SK-N-SH treated with all-trans-retinoic acid at 6 μM for 48 hours (cell line): ENCODE measurements around the gene FLII.
A peak's percentile ranks its signal among the peaks of the same experiment; 100 is the strongest.

Source experiments
- ATAC-seq: fragments of 200-7000 bp; cut with Tn5 transposase; 3 replicates; pipeline ENCODE4 v1.9.1; 2020; ENCODE audit warnings: mild to moderate bottlenecking, moderate library complexity
- ARNTL ChIP-seq: fragments of 450-650 bp; formaldehyde crosslinking; IDR thresholded peaks from 2 replicates; pipeline ENCODE4 v1.5.0; 2020; ENCODE audit warnings: low read depth, mild to moderate bottlenecking, moderate library complexity, borderline replicate concordance
- BACH2 ChIP-seq: fragments of 250-450 bp; sonication (Bioruptor Pico); IDR thresholded peaks from 2 replicates; pipeline ENCODE4 v1.9.0; 2021; ENCODE audit warnings: mild to moderate bottlenecking, borderline replicate concordance
- CSDC2 ChIP-seq: fragments of 250-450 bp; sonication (Bioruptor Pico); IDR thresholded peaks from 2 replicates; pipeline ENCODE4 v1.5.0; 2020; ENCODE audit warnings: mild to moderate bottlenecking, moderate library complexity
- ESRRG ChIP-seq: fragments of 250-450 bp; sonication (Bioruptor Pico); IDR thresholded peaks from 2 replicates; pipeline ENCODE4 v1.6.1; 2021; ENCODE audit warnings: mild to moderate bottlenecking
- GLIS3 ChIP-seq: fragments of 250-450 bp; sonication (Bioruptor Pico); IDR thresholded peaks from 2 replicates; pipeline ENCODE4 v1.5.0; 2020; ENCODE audit warnings: mild to moderate bottlenecking, moderate library complexity
- ISL1 ChIP-seq: fragments of 250-450 bp; sonication (Bioruptor Pico); IDR thresholded peaks from 2 replicates; pipeline ENCODE4 v2.1.2; 2022; ENCODE audit warnings: mild to moderate bottlenecking, moderate library complexity
- OSR1 ChIP-seq: fragments of 250-450 bp; sonication (Bioruptor Pico); IDR thresholded peaks from 2 replicates; pipeline ENCODE4 v1.8.0; 2022; ENCODE audit warnings: moderate library complexity, mild to moderate bottlenecking, inconsistent platforms
- PATZ1 ChIP-seq: fragments of 250-450 bp; sonication (Bioruptor Pico); IDR thresholded peaks from 2 replicates; pipeline ENCODE4 v1.8.0; 2020; ENCODE audit warnings: mild to moderate bottlenecking, moderate library complexity, borderline replicate concordance
- PPARA ChIP-seq: fragments of 250-450 bp; sonication (Bioruptor Pico); IDR thresholded peaks from 2 replicates; pipeline ENCODE4 v1.5.0; 2020; ENCODE audit warnings: mild to moderate bottlenecking, borderline replicate concordance
- RARB ChIP-seq: fragments of 250-450 bp; sonication (Bioruptor Pico); IDR thresholded peaks from 2 replicates; pipeline ENCODE4 v1.8.0; 2021; ENCODE audit warnings: mild to moderate bottlenecking, moderate library complexity
- SNAI2 ChIP-seq: fragments of 250-450 bp; sonication (Bioruptor Pico); IDR thresholded peaks from 2 replicates; pipeline ENCODE4 v1.5.0; 2020; ENCODE audit warnings: mild to moderate bottlenecking, moderate library complexity
- TCF4 ChIP-seq: fragments of 250-450 bp; sonication (Bioruptor Pico); IDR thresholded peaks from 2 replicates; pipeline ENCODE4 v1.8.0; 2021; ENCODE audit warnings: mild to moderate bottlenecking, moderate library complexity, borderline replicate concordance
- TOX ChIP-seq: fragments of 250-450 bp; sonication (Bioruptor Pico); IDR thresholded peaks from 2 replicates; pipeline ENCODE4 v1.8.0; 2021; ENCODE audit warnings: mild to moderate bottlenecking, moderate library complexity, borderline replicate concordance
- ZC3H10 ChIP-seq: fragments of 250-450 bp; sonication (Bioruptor Pico); IDR thresholded peaks from 2 replicates; pipeline ENCODE4 v1.5.1; 2021; ENCODE audit warnings: mild to moderate bottlenecking, moderate library complexity
- ZFP3 ChIP-seq: fragments of 250-450 bp; sonication (Bioruptor Pico); IDR thresholded peaks from 2 replicates; pipeline ENCODE4 v1.5.0; 2020; ENCODE audit warnings: mild to moderate bottlenecking, moderate library complexity
- ZFP30 ChIP-seq: fragments of 450-650 bp; formaldehyde crosslinking; IDR thresholded peaks from 2 replicates; pipeline ENCODE4 v1.5.0; 2022; ENCODE audit warnings: mild to moderate bottlenecking, moderate library complexity
- ZNF565 ChIP-seq: fragments of 450-650 bp; formaldehyde crosslinking; conservative IDR thresholded peaks from 2 replicates; pipeline ENCODE4 v1.5.0; 2020; ENCODE audit warnings: low read depth, mild to moderate bottlenecking, moderate library complexity
- ZNF70 ChIP-seq: fragments of 450-650 bp; formaldehyde crosslinking; IDR thresholded peaks from 2 replicates; pipeline ENCODE4 v1.5.0; 2020; ENCODE audit warnings: mild to moderate bottlenecking, moderate library complexity
- ZNF8 ChIP-seq: fragments of 450-650 bp; formaldehyde crosslinking; IDR thresholded peaks from 2 replicates; pipeline ENCODE4 v1.5.0; 2020; ENCODE audit warnings: mild to moderate bottlenecking, moderate library complexity
- TF ChIP-seq, protein P1 (sequence below): fragments of 250-450 bp; sonication (Bioruptor Pico); IDR thresholded peaks from 2 replicates; pipeline ENCODE4 v1.5.0; 2020; ENCODE audit warnings: mild to moderate bottlenecking, moderate library complexity
- TF ChIP-seq, protein P2 (sequence below): fragments of 250-450 bp; sonication (Bioruptor Pico); IDR thresholded peaks from 2 replicates; pipeline ENCODE4 v1.5.1; 2021; ENCODE audit warnings: mild to moderate bottlenecking, moderate library complexity
- TF ChIP-seq, protein P3 (sequence below): fragments of 250-450 bp; sonication (Bioruptor Pico); IDR thresholded peaks from 2 replicates; pipeline ENCODE4 v1.8.0; 2021; ENCODE audit warnings: low read depth, mild to moderate bottlenecking, moderate library complexity, borderline replicate concordance

FLII gene

GRCh38 chr17:18257982-18258355 lies 569 bp downstream of the FLII start:
- no peak for TF ChIP-seq CSDC2 (CRISPR knock-in tag)
- no peak for TF ChIP-seq ZNF8 (CRISPR knock-in tag)
- no peak for TF ChIP-seq SNAI2 (CRISPR knock-in tag)
- TF ChIP-seq BACH2 (CRISPR knock-in tag): no peak
- TF ChIP-seq, protein P1, sequence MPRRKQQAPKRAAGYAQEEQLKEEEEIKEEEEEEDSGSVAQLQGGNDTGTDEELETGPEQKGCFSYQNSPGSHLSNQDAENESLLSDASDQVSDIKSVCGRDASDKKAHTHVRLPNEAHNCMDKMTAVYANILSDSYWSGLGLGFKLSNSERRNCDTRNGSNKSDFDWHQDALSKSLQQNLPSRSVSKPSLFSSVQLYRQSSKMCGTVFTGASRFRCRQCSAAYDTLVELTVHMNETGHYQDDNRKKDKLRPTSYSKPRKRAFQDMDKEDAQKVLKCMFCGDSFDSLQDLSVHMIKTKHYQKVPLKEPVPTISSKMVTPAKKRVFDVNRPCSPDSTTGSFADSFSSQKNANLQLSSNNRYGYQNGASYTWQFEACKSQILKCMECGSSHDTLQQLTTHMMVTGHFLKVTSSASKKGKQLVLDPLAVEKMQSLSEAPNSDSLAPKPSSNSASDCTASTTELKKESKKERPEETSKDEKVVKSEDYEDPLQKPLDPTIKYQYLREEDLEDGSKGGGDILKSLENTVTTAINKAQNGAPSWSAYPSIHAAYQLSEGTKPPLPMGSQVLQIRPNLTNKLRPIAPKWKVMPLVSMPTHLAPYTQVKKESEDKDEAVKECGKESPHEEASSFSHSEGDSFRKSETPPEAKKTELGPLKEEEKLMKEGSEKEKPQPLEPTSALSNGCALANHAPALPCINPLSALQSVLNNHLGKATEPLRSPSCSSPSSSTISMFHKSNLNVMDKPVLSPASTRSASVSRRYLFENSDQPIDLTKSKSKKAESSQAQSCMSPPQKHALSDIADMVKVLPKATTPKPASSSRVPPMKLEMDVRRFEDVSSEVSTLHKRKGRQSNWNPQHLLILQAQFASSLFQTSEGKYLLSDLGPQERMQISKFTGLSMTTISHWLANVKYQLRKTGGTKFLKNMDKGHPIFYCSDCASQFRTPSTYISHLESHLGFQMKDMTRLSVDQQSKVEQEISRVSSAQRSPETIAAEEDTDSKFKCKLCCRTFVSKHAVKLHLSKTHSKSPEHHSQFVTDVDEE (CRISPR knock-in tag): no peak
- TF ChIP-seq ZNF565: no peak
- no peak for TF ChIP-seq ZFP3 (CRISPR knock-in tag)
- TF ChIP-seq ZNF70 (CRISPR knock-in tag): no peak
- TF ChIP-seq OSR1 (CRISPR knock-in tag): no peak
- TF ChIP-seq, protein P2, sequence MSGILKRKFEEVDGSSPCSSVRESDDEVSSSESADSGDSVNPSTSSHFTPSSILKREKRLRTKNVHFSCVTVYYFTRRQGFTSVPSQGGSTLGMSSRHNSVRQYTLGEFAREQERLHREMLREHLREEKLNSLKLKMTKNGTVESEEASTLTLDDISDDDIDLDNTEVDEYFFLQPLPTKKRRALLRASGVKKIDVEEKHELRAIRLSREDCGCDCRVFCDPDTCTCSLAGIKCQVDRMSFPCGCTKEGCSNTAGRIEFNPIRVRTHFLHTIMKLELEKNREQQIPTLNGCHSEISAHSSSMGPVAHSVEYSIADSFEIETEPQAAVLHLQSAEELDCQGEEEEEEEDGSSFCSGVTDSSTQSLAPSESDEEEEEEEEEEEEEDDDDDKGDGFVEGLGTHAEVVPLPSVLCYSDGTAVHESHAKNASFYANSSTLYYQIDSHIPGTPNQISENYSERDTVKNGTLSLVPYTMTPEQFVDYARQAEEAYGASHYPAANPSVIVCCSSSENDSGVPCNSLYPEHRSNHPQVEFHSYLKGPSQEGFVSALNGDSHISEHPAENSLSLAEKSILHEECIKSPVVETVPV (CRISPR knock-in tag): no peak
- TF ChIP-seq ZC3H10 (CRISPR knock-in tag): no peak
- TF ChIP-seq GLIS3: no peak
- TF ChIP-seq PPARA (CRISPR knock-in tag): no peak
- TF ChIP-seq PATZ1: no peak
- TF ChIP-seq ISL1 (CRISPR knock-in tag): no peak
- TF ChIP-seq ARNTL (CRISPR knock-in tag): no peak
- TF ChIP-seq TOX (CRISPR knock-in tag): no peak
- no peak for TF ChIP-seq ESRRG
- TF ChIP-seq TCF4 (CRISPR knock-in tag): no peak
- TF ChIP-seq, protein P3, sequence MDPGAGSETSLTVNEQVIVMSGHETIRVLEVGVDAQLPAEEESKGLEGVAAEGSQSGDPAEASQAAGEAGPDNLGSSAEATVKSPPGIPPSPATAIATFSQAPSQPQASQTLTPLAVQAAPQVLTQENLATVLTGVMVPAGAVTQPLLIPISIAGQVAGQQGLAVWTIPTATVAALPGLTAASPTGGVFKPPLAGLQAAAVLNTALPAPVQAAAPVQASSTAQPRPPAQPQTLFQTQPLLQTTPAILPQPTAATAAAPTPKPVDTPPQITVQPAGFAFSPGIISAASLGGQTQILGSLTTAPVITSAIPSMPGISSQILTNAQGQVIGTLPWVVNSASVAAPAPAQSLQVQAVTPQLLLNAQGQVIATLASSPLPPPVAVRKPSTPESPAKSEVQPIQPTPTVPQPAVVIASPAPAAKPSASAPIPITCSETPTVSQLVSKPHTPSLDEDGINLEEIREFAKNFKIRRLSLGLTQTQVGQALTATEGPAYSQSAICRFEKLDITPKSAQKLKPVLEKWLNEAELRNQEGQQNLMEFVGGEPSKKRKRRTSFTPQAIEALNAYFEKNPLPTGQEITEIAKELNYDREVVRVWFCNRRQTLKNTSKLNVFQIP (CRISPR knock-in tag): no peak
- ATAC-seq: peak; percentile 79

DNA sequence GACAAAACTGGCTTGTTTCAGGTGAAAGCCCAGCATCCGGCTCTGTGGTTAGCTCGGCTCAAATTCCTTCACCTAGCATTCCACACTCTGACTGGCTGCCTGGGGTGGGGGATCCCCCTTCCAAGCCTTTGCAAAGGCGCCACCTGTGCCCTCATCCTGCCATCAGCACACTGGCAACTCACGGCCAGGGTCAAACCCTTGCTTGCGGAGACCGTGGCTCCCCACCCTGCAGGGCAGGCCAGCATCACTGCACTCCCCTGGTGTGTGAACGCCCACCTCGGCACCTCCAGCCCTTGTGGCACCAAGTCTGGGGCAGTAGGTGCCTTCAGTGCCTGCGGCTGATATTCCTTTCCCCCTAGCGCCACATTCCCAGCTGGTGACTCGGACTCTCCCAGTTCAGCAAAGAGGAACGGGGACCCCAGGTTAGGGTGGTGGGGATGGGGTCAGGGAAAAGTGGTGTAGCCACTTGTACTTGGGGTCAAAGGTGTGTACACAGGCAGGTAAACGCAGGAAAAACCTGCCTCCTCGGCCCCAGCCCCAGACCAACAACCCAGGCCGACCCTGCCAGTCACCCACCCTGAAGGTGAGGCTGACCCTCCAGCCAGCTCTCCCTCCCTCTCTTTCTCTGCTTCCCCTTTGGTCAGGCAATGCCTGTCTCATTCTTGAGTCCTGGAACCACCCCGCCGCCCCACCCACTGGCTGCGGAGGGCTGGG lies 1.1 kb downstream of the FLII start:
- no peak for TF ChIP-seq ZFP30 (CRISPR knock-in tag)
- TF ChIP-seq ZNF70 (CRISPR knock-in tag): no peak
- no peak for TF ChIP-seq ZNF8 (CRISPR knock-in tag)
- TF ChIP-seq OSR1 (CRISPR knock-in tag): no peak
- TF ChIP-seq SNAI2 (CRISPR knock-in tag): no peak
- TF ChIP-seq ISL1 (CRISPR knock-in tag): no peak
- TF ChIP-seq, protein P3 (CRISPR knock-in tag): no peak
- TF ChIP-seq GLIS3: no peak
- peak; percentile 36 for ATAC-seq

- no peak for ATAC-seq
- no peak for TF ChIP-seq OSR1 (CRISPR knock-in tag)
- no peak for TF ChIP-seq PPARA (CRISPR knock-in tag)
- no peak for TF ChIP-seq ZNF70 (CRISPR knock-in tag)
- TF ChIP-seq PATZ1: no peak
- TF ChIP-seq ISL1 (CRISPR knock-in tag): no peak
- TF ChIP-seq BACH2 (CRISPR knock-in tag): no peak
- no peak for TF ChIP-seq ZNF565
- no peak for TF ChIP-seq RARB
- no peak for TF ChIP-seq ESRRG
- no peak for TF ChIP-seq ZFP30 (CRISPR knock-in tag)
- TF ChIP-seq, protein P1 (CRISPR knock-in tag): no peak
- TF ChIP-seq CSDC2 (CRISPR knock-in tag): no peak
- no peak for TF ChIP-seq GLIS3
Observed at GRCh38 chr17:18256776-18257175, 1.8 kb downstream of the FLII start.
